DMS 273 (cell line): ENCODE results near the gene SLC29A3.
"Not testable (repeated sequence)": the region's sequence is repeated elsewhere in the genome, so short reads cannot be mapped to it uniquely, and the experiment has no call there.

Source experiments
- DNase-seq: peaks from one replicate; lab custom pipeline; 2025; ENCODE audit not compliant: unreplicated experiment; lab: John Stamatoyannopoulos, UW

Gene SLC29A3

DNA sequence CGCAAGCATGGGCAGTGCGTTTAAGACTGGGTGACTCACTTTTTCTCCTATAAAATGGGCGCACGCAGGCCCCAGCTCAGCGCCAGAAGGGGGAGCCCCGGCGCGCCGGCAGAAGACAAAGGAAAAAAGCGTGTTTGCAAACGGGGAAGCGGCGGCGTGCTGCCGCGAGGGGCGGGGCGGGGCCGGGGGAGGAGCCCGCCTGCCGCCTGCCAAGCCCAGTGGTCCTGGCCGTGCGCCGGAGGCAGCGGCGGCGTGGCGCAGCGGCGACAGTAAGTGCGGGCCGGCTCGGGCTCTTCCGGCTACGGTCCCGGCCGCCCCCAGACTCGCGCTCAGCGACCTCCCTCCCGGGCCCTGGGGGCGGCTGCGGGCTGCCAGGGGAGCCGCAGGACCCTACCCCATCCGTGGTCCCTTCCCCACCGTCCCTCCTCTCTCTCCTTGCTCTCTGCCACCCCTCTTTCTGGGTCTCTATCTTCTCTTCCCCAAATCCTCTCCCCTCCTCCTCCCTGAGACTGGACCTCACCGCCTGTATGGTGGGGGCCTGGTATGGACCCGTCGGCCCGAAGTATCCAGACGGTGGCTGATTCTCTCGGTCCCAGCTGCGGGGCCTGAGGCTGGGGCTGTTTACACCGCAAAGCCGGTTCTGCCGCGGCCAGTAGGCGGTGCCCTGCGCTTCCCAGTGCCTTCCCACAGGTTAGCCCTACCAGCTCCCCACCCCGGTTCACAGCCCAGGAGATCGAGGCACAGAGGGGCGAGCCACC lies at the start of gene SLC29A3:
Gene SLC29A3 (plus strand): TSS at position 218 of the 758 bp plus-strand sequence. CDS start 51 bp downstream, at position 269.
- DNase-seq: peak; percentile 87

DNA sequence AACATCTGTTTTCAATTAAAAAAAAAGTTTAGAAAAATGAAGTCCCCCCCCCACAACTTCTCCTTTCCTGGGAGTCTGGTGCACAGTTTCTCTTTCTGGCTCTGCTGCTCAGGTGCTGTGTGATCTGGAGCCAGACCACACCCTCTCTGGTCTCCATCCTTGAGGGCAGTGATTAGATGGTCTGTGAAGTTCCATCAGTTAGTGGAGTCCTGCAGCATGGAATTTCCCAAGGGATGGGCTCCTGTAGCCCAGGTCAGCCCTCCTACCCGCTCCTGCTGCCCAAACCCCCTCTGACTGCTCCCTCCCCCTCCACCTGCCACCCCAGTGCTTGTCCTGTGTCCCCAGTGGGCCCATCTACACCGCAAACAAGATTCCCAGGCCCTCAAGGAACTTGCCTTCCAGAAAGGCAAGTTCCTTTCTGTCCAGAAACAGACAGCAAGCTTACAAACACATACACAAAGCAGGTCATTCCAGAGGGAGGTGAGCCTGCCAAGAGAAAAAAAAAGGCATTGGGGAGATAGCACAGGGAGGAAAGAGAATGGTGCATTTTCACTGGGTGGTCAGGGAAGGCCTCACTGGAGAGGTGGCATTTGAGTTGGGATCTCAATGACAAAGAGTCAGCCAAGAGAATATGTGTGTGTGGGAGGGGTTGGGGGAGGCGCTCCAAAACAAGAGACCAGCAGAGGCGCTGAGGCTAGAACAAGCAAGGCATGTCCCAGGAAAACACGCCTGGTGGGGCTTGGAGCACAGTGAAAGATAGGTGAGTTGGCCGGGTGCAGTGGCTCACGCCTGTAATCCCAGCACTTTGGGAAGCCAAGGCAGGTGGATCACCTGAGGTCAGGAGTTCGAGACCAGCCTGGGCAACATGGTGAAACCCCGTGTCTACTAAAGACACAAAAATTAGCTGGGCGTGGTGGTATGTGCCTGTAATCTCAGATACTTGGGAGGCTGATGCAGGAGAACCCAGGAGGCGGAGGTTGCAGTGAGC lies 49.5 kb upstream of the SLC29A3 start:
- peak; percentile 35 for DNase-seq

DNA sequence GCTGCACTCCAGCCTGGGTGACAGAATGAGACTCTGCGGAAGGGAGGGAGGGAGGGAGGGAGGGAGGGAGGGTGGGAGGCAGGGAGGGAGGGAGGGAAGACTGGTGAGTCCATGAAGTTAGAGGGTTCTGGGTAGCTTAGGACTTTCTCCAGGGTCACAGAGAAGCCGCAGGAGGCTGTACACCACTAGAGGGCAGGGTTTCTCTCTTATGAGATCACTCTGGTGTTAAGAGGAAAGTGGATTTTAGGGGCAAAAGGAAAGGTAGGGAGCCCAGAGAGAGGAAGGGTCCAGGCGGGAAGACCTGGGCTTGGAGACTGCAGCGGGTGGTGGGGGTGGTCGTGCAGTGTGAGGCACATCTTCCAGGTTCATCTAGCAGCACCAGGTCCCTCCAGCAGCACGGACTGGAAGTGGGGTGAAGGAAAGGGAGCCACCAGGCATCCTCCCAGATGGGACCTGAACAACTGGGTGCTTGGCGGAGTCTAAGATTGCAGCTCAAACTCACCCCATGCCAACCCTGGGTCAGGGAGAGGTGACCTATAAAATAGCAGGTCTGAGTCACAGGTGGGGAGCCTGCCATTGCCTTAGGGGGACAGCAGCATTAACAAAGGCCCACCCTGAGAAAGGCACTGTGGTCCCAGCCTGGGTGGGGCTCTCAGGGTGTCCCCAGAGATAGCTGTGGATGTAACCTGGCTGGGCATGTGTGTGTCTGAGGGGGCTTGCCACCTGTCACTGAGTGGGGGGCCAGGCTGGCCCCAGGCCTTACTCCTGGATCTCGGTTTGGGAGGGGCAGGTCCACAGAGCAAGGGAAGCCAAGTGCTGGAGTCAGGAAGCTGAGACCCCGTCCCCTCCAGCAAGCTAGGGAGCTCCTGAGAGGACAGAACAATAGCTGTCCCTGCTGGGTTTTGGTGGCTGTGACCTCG lies 48.5 kb upstream of the SLC29A3 start:
- DNase-seq: peak; percentile 87

GRCh38 chr10:71271662-71272055 lies 47.4 kb upstream of the SLC29A3 start:
- DNase-seq: peak; percentile 30

DNA sequence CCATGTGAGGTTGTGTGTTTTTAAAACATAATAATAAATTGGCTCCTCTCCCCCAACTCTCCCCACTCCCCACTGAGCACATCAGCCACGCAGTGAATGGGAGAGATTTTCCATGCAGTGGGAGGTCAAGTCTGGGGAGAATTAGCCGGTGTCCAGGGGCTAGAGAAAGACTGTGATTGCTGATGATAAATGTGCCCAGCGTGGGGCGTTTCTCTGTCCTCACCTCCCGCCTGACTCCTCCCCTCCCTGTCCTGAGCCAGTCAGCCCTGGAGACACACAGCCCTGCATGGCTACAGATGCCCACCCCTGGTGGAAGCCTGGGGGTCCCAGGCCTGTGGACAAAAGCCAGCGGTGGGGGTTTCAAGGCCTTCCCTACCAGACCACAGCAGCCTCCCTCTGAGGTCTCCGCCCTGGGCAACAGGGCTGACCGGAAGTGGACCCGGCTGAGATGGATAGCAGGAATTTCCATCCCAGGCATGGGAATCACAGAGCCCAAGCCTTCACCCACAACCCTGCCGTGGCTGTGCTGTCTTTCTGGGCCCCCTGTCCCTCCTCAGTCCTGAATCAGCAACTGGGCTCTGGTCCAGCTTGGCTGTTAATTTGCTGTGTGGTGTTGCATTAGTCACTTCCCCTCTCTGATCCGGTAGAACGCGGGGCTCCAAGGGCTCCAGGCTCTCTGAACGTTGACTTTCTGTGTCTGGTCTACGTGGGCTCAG lies 46.8 kb upstream of the SLC29A3 start:
- DNase-seq: no peak

DNA sequence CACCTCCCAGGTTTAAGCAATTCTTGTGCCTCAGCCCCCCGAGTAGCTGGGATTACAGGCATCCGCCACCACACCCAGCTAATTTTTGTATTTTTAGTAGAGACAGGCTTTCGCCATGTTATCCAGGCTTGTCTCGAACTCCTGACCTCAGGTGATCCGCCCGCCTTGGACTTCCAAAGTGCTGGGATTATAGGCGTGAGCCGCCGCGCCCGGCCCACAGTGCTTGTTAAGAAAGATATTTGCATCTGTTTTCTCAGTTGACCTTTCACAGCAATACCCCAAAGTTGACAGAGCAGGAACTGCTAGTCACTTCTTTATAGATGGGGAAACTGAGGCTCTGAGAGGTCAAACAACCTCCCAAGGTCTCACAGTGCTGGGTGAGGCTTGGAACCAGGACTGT lies 46.1 kb upstream of the SLC29A3 start:
- DNase-seq: not testable (repeated sequence)

- DNase-seq: no peak
Measured at GRCh38 chr10:71273506-71273905, 45.6 kb upstream of the SLC29A3 start.

- DNase-seq: no peak
Measured at GRCh38 chr10:71274901-71275796, 43.9 kb upstream of the SLC29A3 start.

DNA sequence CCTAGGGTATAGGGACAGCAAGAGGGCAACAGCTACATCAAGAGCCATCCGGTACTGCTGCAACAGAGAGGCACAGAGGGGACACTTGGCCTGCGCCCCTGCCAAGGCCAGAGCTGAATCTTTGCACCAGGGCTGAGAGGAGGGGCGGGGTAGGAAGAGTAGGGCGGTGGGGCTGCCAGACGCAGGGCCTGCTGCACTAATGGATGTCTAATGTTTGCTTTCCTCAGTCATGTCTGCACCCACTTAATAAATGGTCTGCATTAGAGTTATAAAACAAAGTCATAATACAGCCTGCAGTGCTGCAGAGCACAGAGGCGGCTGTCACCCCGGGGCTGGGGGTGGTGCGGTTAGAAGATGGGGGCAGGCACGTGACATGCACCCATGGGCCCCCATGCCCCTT lies 42.2 kb upstream of the SLC29A3 start:
- no peak for DNase-seq

GRCh38 chr10:71277914-71278665 lies 41.0 kb upstream of the SLC29A3 start:
- DNase-seq: no peak

GRCh38 chr10:71278691-71279588 lies 40.1 kb upstream of the SLC29A3 start:
- DNase-seq: peak; percentile 85

- DNase-seq: no peak
Measured at GRCh38 chr10:71279590-71280170, 39.4 kb upstream of the SLC29A3 start.

DNA sequence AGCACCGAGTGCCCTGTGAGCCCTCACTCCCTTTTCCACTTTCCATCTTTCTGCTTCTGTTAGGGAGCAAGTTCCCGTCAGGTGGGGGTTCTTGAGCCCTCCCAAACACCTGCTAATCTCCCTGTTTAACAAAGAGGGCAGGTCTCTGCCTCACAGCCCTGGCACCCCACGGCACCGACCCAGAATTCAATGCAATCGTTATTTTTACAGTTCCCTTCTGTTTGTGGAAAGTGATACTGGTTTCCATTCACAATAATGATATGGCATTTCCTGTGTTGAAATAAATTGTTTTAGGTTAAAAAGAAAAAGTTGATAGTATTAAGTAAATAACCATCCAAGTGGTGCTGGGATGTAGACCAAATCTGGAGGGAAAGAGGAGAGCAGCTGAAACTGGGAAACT lies 38.8 kb upstream of the SLC29A3 start:
- DNase-seq: no peak

DNA sequence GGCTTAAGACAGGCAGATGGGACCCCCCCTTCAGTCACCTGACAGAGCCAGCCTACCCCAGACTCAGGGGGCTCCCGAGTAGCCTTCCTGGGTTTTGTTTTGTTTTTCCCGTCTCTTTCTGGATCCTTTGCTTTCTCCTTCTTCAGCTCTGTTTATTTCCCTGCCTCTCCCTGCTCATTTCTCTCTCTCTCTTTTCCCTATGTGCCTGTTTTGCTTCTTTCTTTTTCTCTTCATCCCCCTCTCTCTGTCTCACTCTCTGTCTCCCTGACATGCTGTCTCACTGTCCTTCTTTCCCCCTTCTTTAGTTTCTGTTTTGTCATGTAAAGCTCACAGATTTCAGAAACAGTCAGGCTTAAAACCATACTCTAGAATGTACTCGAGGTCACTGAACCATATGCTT lies 38.2 kb upstream of the SLC29A3 start:
- DNase-seq: no peak

DNA sequence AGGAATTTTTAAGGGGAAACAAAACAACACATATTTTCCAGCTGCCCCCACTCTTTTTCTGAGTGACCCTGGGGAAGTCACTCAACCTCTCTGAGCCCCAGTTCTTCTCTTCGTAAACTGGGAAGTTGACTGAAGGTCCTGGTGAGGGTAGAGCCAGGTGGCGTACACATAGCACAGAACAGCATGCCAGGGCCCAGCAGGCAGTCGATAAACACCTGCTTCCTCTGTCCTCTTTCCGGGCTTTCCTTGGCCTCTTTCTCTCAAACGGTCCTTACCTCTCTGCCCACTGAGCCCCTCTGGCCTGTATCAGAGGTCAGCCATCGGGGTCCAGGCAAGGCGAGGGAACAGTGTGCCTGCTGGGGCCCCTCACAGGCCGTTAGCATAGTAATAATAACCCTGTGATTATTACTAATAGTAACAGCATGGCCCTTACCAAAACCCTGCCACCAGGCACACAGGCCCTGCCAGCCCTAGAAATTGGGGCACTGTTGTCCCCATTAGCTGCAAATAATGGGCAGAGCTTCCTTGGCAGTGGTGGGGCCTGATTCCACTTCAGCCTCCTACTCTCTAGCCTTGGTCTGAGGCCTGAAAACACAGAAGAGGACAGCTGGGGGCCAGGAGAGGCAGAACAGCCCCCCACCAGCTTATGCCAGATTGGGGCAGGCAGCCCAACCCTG lies 37.3 kb upstream of the SLC29A3 start:
- DNase-seq: peak; percentile 60

DNA sequence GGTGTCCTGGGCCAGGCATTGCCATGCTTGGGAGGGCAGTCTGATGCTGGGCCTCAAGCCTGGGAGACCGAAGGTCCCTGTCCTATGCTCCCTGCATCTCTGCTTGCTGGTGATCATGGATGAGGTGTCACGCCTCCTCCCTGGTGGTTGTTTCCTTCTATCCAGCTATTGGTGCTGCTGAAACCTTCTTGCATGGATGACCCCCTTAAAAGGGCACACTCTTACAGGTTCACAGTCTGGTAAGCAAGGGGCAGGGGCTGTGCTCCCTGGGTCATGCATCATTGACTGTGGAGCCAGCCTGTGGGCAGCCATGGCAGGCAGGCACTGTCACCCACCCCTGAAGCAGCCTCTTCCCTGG lies 36.8 kb upstream of the SLC29A3 start:
- no peak for DNase-seq

- no peak for DNase-seq
Measured at GRCh38 chr10:71283410-71283809, 35.6 kb upstream of the SLC29A3 start.
